GM21447 (cell line): ENCODE results near the gene YES1.
"Not testable (repeated sequence)": the region's sequence is repeated elsewhere in the genome, so short reads cannot be mapped to it uniquely, and the experiment has no call there.

ENCODE experiments used
- ATAC-seq: cut with Tn5 transposase; IDR thresholded peaks from one replicate; pipeline ENCODE4 v1.9.1; 2021; ENCODE audit not compliant: unreplicated experiment

Gene YES1

GRCh38 chr18:824179-824578, 12.1 kb upstream of the YES1 start:
- ATAC-seq = no peak

- no peak for ATAC-seq
Measured at GRCh38 chr18:820591-821165, 8.6 kb upstream of the YES1 start.

- no peak for ATAC-seq
Measured at GRCh38 chr18:816869-817268, 4.8 kb upstream of the YES1 start.

GRCh38 chr18:816088-816653, 4.1 kb upstream of the YES1 start:
- no peak for ATAC-seq

GRCh38 chr18:815353-815752, 3.3 kb upstream of the YES1 start:
- no peak for ATAC-seq

GRCh38 chr18:814300-815084, 2.5 kb upstream of the YES1 start:
- ATAC-seq = no peak

- ATAC-seq = peak; percentile 3
Measured at GRCh38 chr18:813172-814071, 1.4 kb upstream of the YES1 start.

- peak; percentile 41 for ATAC-seq
Measured at GRCh38 chr18:812376-813171, 532 bp upstream of the YES1 start.

GRCh38 chr18:811182-811891, 705 bp downstream of the YES1 start:
- peak; percentile 19 for ATAC-seq

GRCh38 chr18:809985-810642, 1.9 kb downstream of the YES1 start:
- ATAC-seq = peak; percentile 24

- ATAC-seq = not testable (repeated sequence)
Measured at GRCh38 chr18:809228-809627, 2.8 kb downstream of the YES1 start.

- no peak for ATAC-seq
Measured at GRCh38 chr18:808502-808901, 3.5 kb downstream of the YES1 start.

GRCh38 chr18:808086-808485, 4.0 kb downstream of the YES1 start:
- ATAC-seq = no peak

- ATAC-seq = peak; percentile 35
Measured at GRCh38 chr18:805755-806110, 6.3 kb downstream of the YES1 start.

- peak; percentile 36 for ATAC-seq
Measured at GRCh38 chr18:805008-805754, 6.9 kb downstream of the YES1 start.

GRCh38 chr18:801137-801536, 10.9 kb downstream of the YES1 start:
- ATAC-seq = no peak

GRCh38 chr18:799943-800342, 12.1 kb downstream of the YES1 start:
- no peak for ATAC-seq

GRCh38 chr18:795383-795782, 16.7 kb downstream of the YES1 start:
- ATAC-seq = not testable (repeated sequence)

GRCh38 chr18:789397-789796, 22.6 kb downstream of the YES1 start:
- no peak for ATAC-seq
